H1 (cell line): ENCODE data around the gene MYO15B. TPM values are rescaled to one million over a fixed set of nuclear protein-coding genes. Genes with fewer than 3 reads are reported as not detected.

Experiments used
- CTCF ChIA-PET: fragments of 300-600 bp; sonication (Branson Sonifier 250); formaldehyde crosslinking; loops from one replicate; lab custom pipeline; 2021; ENCODE audit not compliant: partially characterized antibody; lab: Charles Lee
- POLR2A ChIA-PET: fragments of 300-600 bp; sonication (Branson Sonifier 250); formaldehyde crosslinking; loops from one replicate; lab custom pipeline; 2021; ENCODE audit warnings: inconsistent platforms; ENCODE audit not compliant: partially characterized antibody; lab: Charles Lee
- DNase-seq, 2 experiments: peaks; one replicate each; pipeline versions ENCODE4 v3.0.0 to v3.0.0-alpha.2; 2010 to 2022; ENCODE audit warnings: low spot score in 2 of 2, low read depth in 1 of 2, mixed read lengths in 1 of 2
- FAIRE-seq: peaks from 2 replicates; lab custom pipeline; 2011; peaks lifted over from hg19 to GRCh38; lab: Jason Lieb, UNC
- H2AFZ ChIP-seq: 2 replicates; pipeline ENCODE4 v1.8.1; 2012; ENCODE audit warnings: low read length, inconsistent platforms
- H2AK5ac ChIP-seq: 2 replicates; pipeline ENCODE4 v1.6.1; 2013; ENCODE audit warnings: low read depth, low read length
- H2BK120ac ChIP-seq: replicated peaks from 2 replicates; pipeline ENCODE3; 2013; ENCODE audit warnings: low read depth, low read length, inconsistent platforms
- H2BK12ac ChIP-seq: 2 replicates; pipeline ENCODE4 v1.6.1; 2013; ENCODE audit warnings: low read depth, low read length
- H2BK15ac ChIP-seq: 2 replicates; pipeline ENCODE4 v1.6.1; 2013; ENCODE audit warnings: low read length
- H2BK20ac ChIP-seq: 2 replicates; pipeline ENCODE4 v1.6.1; 2013; ENCODE audit warnings: low read length
- H2BK5ac ChIP-seq: 2 replicates; pipeline ENCODE4 v1.6.1; 2013; ENCODE audit warnings: low read depth, low read length
- H3K14ac ChIP-seq: 2 replicates; pipeline ENCODE4 v1.6.1; 2013; ENCODE audit warnings: inconsistent platforms; ENCODE audit not compliant: insufficient read length
- H3K18ac ChIP-seq: 2 replicates; pipeline ENCODE4 v1.6.1; 2013; ENCODE audit warnings: low read length; ENCODE audit errors: extremely low read depth
- H3K23ac ChIP-seq: 2 replicates; pipeline ENCODE4 v1.6.1; 2013; ENCODE audit warnings: inconsistent platforms; ENCODE audit not compliant: insufficient read length
- H3K23me2 ChIP-seq: 2 replicates; pipeline ENCODE4 v1.6.1; 2013; ENCODE audit warnings: low read depth, low read length
- H3K27ac ChIP-seq: 2 replicates; pipeline ENCODE4 v1.6.1; 2011; ENCODE audit warnings: low read depth, low read length, inconsistent platforms
- H3K27me3 ChIP-seq, 4 experiments: replicated peaks in 1 of 4; 1 replicate in 1 of 4; 2 replicates in 3 of 4; pipeline versions ENCODE4 v1.6.1 to v1.8.1; 2011 to 2013; ENCODE audit warnings: low read length in 3 of 4, mild to moderate bottlenecking in 3 of 4, inconsistent platforms in 2 of 4, mixed read lengths in 2 of 4, moderate library complexity in 1 of 4; ENCODE audit not compliant: control insufficient read depth in 3 of 4, insufficient read depth in 3 of 4; ENCODE audit errors: extremely low read depth in 1 of 4
- H3K36me3 ChIP-seq, 4 experiments: 2 replicates each; pipeline versions ENCODE4 v1.6.1 to v1.8.1; 2011 to 2013; ENCODE audit warnings: mild to moderate bottlenecking in 4 of 4, low read length in 3 of 4, moderate library complexity in 2 of 4, control low read depth in 1 of 4, inconsistent platforms in 1 of 4; ENCODE audit not compliant: insufficient read depth in 4 of 4, control insufficient read depth in 2 of 4
- H3K4ac ChIP-seq: replicated peaks from 2 replicates; pipeline ENCODE3; 2013; ENCODE audit warnings: low read length, low read depth, mixed read lengths, inconsistent platforms; ENCODE audit not compliant: insufficient read length
- H3K4me1 ChIP-seq, 4 experiments: replicated peaks in 1 of 4; 1 replicate in 1 of 4; 2 replicates in 3 of 4; pipeline versions ENCODE4 v1.6.1 to v1.8.1; 2011 to 2013; ENCODE audit warnings: low read length in 3 of 4, inconsistent platforms in 2 of 4, mixed read lengths in 1 of 4; ENCODE audit not compliant: insufficient read depth in 4 of 4, control insufficient read depth in 3 of 4
- H3K4me2 ChIP-seq, 2 experiments: 2 replicates each; pipeline versions ENCODE4 v1.6.1 to v1.8.1; 2011 to 2013; ENCODE audit warnings: low read depth in 2 of 2, low read length in 2 of 2, control low read depth in 1 of 2, inconsistent platforms in 1 of 2, mild to moderate bottlenecking in 1 of 2; ENCODE audit not compliant: insufficient read depth in 1 of 2
- H3K4me3 ChIP-seq, 4 experiments: fragments of 200-600, 300-600 bp in 1 of 4; sonication (generic), shearing (Covaris generic), sonication (Bioruptor Twin) in 1 of 4; 2 replicates each; pipeline versions ENCODE4 v1.5.1 to v1.8.1; 2011 to 2016; ENCODE audit warnings: low read length in 4 of 4, low read depth in 3 of 4, control low read depth in 2 of 4, inconsistent platforms in 2 of 4, mild to moderate bottlenecking in 2 of 4, mixed read lengths in 1 of 4, moderate library complexity in 1 of 4; ENCODE audit not compliant: insufficient read depth in 2 of 4; ENCODE audit errors: extremely low read depth in 1 of 4
- H3K56ac ChIP-seq: replicated peaks from 2 replicates; pipeline ENCODE3; 2013; ENCODE audit warnings: low read depth, mild to moderate bottlenecking, mixed read lengths, low read length, inconsistent platforms; ENCODE audit not compliant: insufficient read length
- H3K79me1 ChIP-seq: 2 replicates; pipeline ENCODE4 v1.6.1; 2013; ENCODE audit warnings: low read depth, low read length, control low read depth
- H3K79me2 ChIP-seq, 2 experiments: 2 replicates each; pipeline versions ENCODE4 v1.6.1 to v1.8.1; 2012 to 2013; ENCODE audit warnings: low read length in 2 of 2, mild to moderate bottlenecking in 2 of 2, inconsistent platforms in 1 of 2; ENCODE audit not compliant: insufficient read depth in 2 of 2, control insufficient read depth in 1 of 2
- H3K9ac ChIP-seq, 4 experiments: replicated peaks in 1 of 4; 1 replicate in 1 of 4; 2 replicates in 3 of 4; pipeline versions ENCODE4 v1.6.1 to v1.8.1; 2011 to 2013; ENCODE audit warnings: low read depth in 3 of 4, low read length in 3 of 4, control low read depth in 2 of 4, mild to moderate bottlenecking in 2 of 4, moderate library complexity in 2 of 4, inconsistent platforms in 1 of 4; ENCODE audit errors: extremely low read depth in 1 of 4
- H3K9me3 ChIP-seq, 2 experiments: 2 replicates each; pipeline versions ENCODE4 v1.6.1 to v1.8.1; 2012 to 2013; ENCODE audit warnings: mild to moderate bottlenecking in 2 of 2, moderate library complexity in 2 of 2, control low read depth in 1 of 2, inconsistent platforms in 1 of 2, low read depth in 1 of 2, low read length in 1 of 2, mixed read lengths in 1 of 2; ENCODE audit not compliant: insufficient read depth in 2 of 2
- H4K20me1 ChIP-seq, 2 experiments: replicated peaks in 1 of 2; 2 replicates each; pipeline versions ENCODE3 to v1.8.1; 2011 to 2013; ENCODE audit warnings: inconsistent platforms in 2 of 2, low read length in 2 of 2, mild to moderate bottlenecking in 1 of 2; ENCODE audit not compliant: insufficient read depth in 2 of 2, control insufficient read depth in 1 of 2
- H4K5ac ChIP-seq: 2 replicates; pipeline ENCODE4 v1.6.1; 2013; ENCODE audit warnings: low read length, low read depth, mixed read lengths, inconsistent platforms; ENCODE audit not compliant: insufficient read length
- H4K8ac ChIP-seq: 2 replicates; pipeline ENCODE4 v1.8.0; 2013; ENCODE audit warnings: mild to moderate bottlenecking, moderate library complexity, low read length, inconsistent platforms; ENCODE audit not compliant: insufficient read depth; ENCODE audit errors: extremely low read depth
- H4K91ac ChIP-seq: replicated peaks from 2 replicates; pipeline ENCODE3; 2013; ENCODE audit warnings: low read length, mixed read lengths, inconsistent platforms; ENCODE audit not compliant: insufficient read length
- EZH2 ChIP-seq: fragments of 200-600 bp; sonication (generic); IDR thresholded peaks from 2 replicates; pipeline ENCODE4 v1.7.1; 2012; ENCODE audit warnings: low read depth, mild to moderate bottlenecking, moderate library complexity, low read length, inconsistent platforms; ENCODE audit not compliant: severe bottlenecking
- NANOG ChIP-seq: IDR thresholded peaks from 2 replicates; pipeline ENCODE4 v1.6.1; 2011; ENCODE audit warnings: low read length, low read depth, mild to moderate bottlenecking, inconsistent platforms; ENCODE audit not compliant: insufficient read depth, poor library complexity, severe bottlenecking
- RAD21 ChIP-seq, 2 experiments: IDR thresholded peaks in 1 of 2; conservative IDR thresholded peaks in 1 of 2; 2 replicates each; pipeline ENCODE4 v1.6.1; 2011; ENCODE audit warnings: low read depth in 2 of 2, low read length in 2 of 2, improper control_type of control experiment in 1 of 2, inconsistent platforms in 1 of 2, mild to moderate bottlenecking in 1 of 2, moderate library complexity in 1 of 2
- WGBS, 2 experiments: shearing (Covaris generic) in 1 of 2; methylation state at CpG; one replicate each; pipeline versions ENCODE4 v1.1.6 to v1.1.7; 2013 to 2015; ENCODE audit warnings: low lambda C conversion rate in 2 of 2, mixed read lengths in 2 of 2, inconsistent platforms in 1 of 2, low coverage in 1 of 2, missing lambda C conversion rate in 1 of 2; ENCODE audit not compliant: insufficient replicate concordance in 2 of 2, insufficient coverage in 1 of 2, insufficient read length in 1 of 2; ENCODE audit errors: extremely low coverage in 1 of 2, missing lambda C conversion rate in 1 of 2; 5-methylcytosine and 5-hydroxymethylcytosine counted together
- polyA plus RNA-seq, 7 experiments: library from polyadenylated mRNA; depleted of rRNA in 3 of 7; stranded (reverse) in 5 of 7; unstranded in 2 of 7; fragments of >200 nt in 5 of 7; fragments of 200-250 nt in 2 of 7; gene quantifications; 1 replicate in 5 of 7; 2 replicates in 1 of 7; 4 replicates in 1 of 7; pipeline versions ENCODE4 v1.2.1 to v1.2.3, GENCODE V29; 2011 to 2013; ENCODE audit warnings: missing spikeins in 2 of 7, mixed read lengths in 2 of 7
- total RNA-seq: library from RNA; stranded (reverse); fragmentation: NEBNext Ultra II Directional; extraction: Animal tissue kit (Norgen Biotek cat#: 25700); gene quantifications from 2 replicates; pipeline ENCODE4 v1.2.1, GENCODE V29; 2021

MYO15B gene
- total and polyA plus RNA-seq, 2 of the 8 experiments (the other 6 are each of a cell fraction or from before 2014, with no cell fraction given): 7.1 to 11.2 TPM

DNA sequence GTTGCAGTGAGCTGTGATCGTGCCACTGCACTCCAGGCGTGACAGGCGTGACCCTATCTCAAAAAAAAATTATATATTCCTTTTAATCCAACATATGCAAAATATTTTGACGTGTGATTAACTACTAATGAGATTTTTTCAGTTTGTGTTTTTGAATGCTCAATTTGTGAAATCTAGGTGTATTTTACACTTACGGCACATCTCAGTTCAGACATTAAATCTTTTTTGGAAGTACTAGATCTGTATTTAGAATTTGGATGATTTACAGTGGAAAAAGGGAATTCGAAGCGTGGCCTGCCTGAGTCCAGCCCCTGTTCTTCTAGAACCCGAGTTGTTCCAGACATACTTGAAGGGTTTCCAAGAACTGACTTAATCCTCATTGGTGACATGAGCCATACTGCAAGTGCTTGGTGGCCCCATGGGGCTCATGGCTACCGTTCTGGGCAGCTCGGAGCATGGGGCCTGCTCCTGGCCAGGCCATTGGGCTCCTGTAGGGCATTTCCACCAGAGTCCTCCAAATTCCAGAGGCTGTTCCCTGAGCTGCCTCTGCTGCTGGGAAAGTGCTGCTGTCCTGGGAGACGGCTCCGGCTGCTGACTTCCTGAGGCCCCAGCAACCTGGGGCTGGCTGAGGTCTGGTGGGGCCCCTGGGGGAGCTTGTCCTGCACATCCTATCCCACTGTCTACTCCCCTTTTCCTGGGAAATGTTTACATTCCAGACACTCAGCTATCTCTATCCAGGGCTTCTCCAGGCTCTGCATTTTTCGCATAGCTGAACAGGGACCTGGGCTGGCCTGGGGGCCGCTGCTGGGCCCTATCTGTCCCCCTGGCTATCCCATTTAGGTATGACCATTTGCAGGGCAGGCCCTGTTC, 34.9 kb upstream of the MYO15B start:
- ChIA-PET CTCF (interaction anchor here (0.7 to 3.9 kb wide), 19 partner anchors 11 to 659 kb away, joined by 3 to 27 read pairs (median 4); partner anchors contain the start of genes MYO15B, SMIM5 and TSEN54), POLR2A (interaction anchor here (0.7 to 1.2 kb wide), 3 partner anchors 16 to 36 kb away, joined by 3 to 4 read pairs (median 4); no protein-coding TSS in a partner anchor)
- Histone ChIP-seq H3K27me3 (no peaks in the 10 kb centered on the region), H2BK120ac (no peak overlapping the region), H3K4me2 (no peak overlapping the region), H3K14ac (no peak overlapping the region), H3K27ac (no peak overlapping the region), H3K23ac (no peak overlapping the region), H3K4me1 (peaks cover 10 to 26% (median 16%) of the 10 kb centered on the region in 4 experiments), H4K8ac (no peak overlapping the region; the same call in 1 of the 2 replicates), H3K9me3 (no peaks in the 10 kb centered on the region), H2BK12ac (no peak overlapping the region), H4K5ac (no peak overlapping the region), H3K79me2 (no peaks in the 10 kb centered on the region), H2BK20ac (no peak overlapping the region), H2BK15ac (no peak overlapping the region), H3K36me3 (no peaks in the 10 kb centered on the region), H3K56ac (no peak overlapping the region), H3K79me1 (no peaks in the 10 kb centered on the region), H3K23me2 (peaks cover 1% of the 10 kb centered on the region; the same call in 1 of the 2 replicates), H4K91ac (no peak overlapping the region), H2BK5ac (no peak overlapping the region), H3K9ac (no peak overlapping the region), H2AFZ (no peak overlapping the region), H3K18ac (no peak overlapping the region), H2AK5ac (no peak overlapping the region), H4K20me1 (no peaks in the 10 kb centered on the region), H3K4me3 (no peak overlapping the region), H3K4ac (no peak overlapping the region)
- no peak for TF ChIP-seq NANOG
- TF ChIP-seq RAD21 (IDR thresholded peaks at IDR 0.05 in 1 of 2, conservative IDR thresholded peaks at IDR 0.05 in 1 of 2; ENCODE audit: low read depth in 2 of 2, low read length in 2 of 2): 0 out of 4 replicates have a peak, but pooled peaks of 1 of the 2 experiments have one; percentile 4
- TF ChIP-seq EZH2: no peak
- 90% methylated on average over 14 of the region's 14 CpGs; no CpG with 5 or more reads in 1 of the 2 experiments for WGBS, 2 experiments
- DNase-seq (no peak), FAIRE-seq (no peak)
